ENCODE data around the gene CACNA1S.

The CACNA1S gene

GRCh38 chr1:201050515-201051277, 61.5 kb downstream of the CACNA1S start:
- Mint-ChIP-seq H3K36me3 (no peaks in the 10 kb centered on the region), H3K27ac (no peak overlapping the region), H3K27me3 (no peaks in the 10 kb centered on the region), H3K9me3 (no peaks in the 10 kb centered on the region), H3K4me1 (no peaks in the 10 kb centered on the region), H3K4me3 (no peak overlapping the region)

- no peak overlapping the region for H3K4me3 Mint-ChIP-seq
- no peaks in the 10 kb centered on the region for H3K36me3 Mint-ChIP-seq
- H3K4me1 Mint-ChIP-seq, result no peaks in the 10 kb centered on the region
- H3K27me3 Mint-ChIP-seq, result no peaks in the 10 kb centered on the region
- H3K27ac Mint-ChIP-seq, result no peak overlapping the region
- no peaks in the 10 kb centered on the region for H3K9me3 Mint-ChIP-seq
These were observed 62.9 kb downstream of the CACNA1S start for GRCh38 chr1:201049248-201049831.

GRCh38 chr1:201048521-201048920, 63.7 kb downstream of the CACNA1S start:
- Mint-ChIP-seq H3K27me3 (no peaks in the 10 kb centered on the region), H3K9me3 (no peaks in the 10 kb centered on the region), H3K4me1 (no peaks in the 10 kb centered on the region), H3K27ac (no peak overlapping the region), H3K36me3 (no peaks in the 10 kb centered on the region), H3K4me3 (no peak overlapping the region)

GRCh38 chr1:201044119-201044518, 68.1 kb downstream of the CACNA1S start:
- Mint-ChIP-seq H3K36me3 (no peaks in the 10 kb centered on the region), H3K27me3 (no peaks in the 10 kb centered on the region), H3K4me3 (no peak overlapping the region), H3K4me1 (no peaks in the 10 kb centered on the region), H3K9me3 (no peaks in the 10 kb centered on the region), H3K27ac (no peak overlapping the region)

- Mint-ChIP-seq H3K27ac (no peak overlapping the region), H3K4me1 (no peaks in the 10 kb centered on the region), H3K27me3 (no peaks in the 10 kb centered on the region), H3K4me3 (no peak overlapping the region), H3K36me3 (no peaks in the 10 kb centered on the region), H3K9me3 (no peaks in the 10 kb centered on the region)
These were observed 69.3 kb downstream of the CACNA1S start for GRCh38 chr1:201042779-201043461.

GRCh38 chr1:201041011-201041410, 71.2 kb downstream of the CACNA1S start:
- H3K27ac Mint-ChIP-seq, result no peak overlapping the region
- H3K27me3 Mint-ChIP-seq, result no peaks in the 10 kb centered on the region
- H3K4me1 Mint-ChIP-seq, result no peaks in the 10 kb centered on the region

GRCh38 chr1:201039876-201040275, 72.3 kb downstream of the CACNA1S start:
- H3K27me3 Mint-ChIP-seq, result no peaks in the 10 kb centered on the region
- no peak overlapping the region for H3K27ac Mint-ChIP-seq
- H3K9me3 Mint-ChIP-seq, result no peaks in the 10 kb centered on the region
- no peaks in the 10 kb centered on the region for H3K36me3 Mint-ChIP-seq
- no peak overlapping the region for H3K4me3 Mint-ChIP-seq
- H3K4me1 Mint-ChIP-seq, result no peaks in the 10 kb centered on the region

More at GRCh38 chr1:201041011-201041410, 71.2 kb downstream of the CACNA1S start:
- Mint-ChIP-seq H3K4me3 (no peak overlapping the region), H3K36me3 (no peaks in the 10 kb centered on the region), H3K9me3 (no peaks in the 10 kb centered on the region)

GRCh38 chr1:201039418-201039817, 72.8 kb downstream of the CACNA1S start:
- H3K36me3 Mint-ChIP-seq, result no peaks in the 10 kb centered on the region
- H3K27ac Mint-ChIP-seq, result no peak overlapping the region
- H3K27me3 Mint-ChIP-seq, result no peaks in the 10 kb centered on the region
- no peaks in the 10 kb centered on the region for H3K4me1 Mint-ChIP-seq
- no peaks in the 10 kb centered on the region for H3K9me3 Mint-ChIP-seq
- no peak overlapping the region for H3K4me3 Mint-ChIP-seq

GRCh38 chr1:201038186-201038876, 73.9 kb downstream of the CACNA1S start:
- no peak overlapping the region for H3K27ac Mint-ChIP-seq
- no peaks in the 10 kb centered on the region for H3K9me3 Mint-ChIP-seq
- no peak overlapping the region for H3K4me3 Mint-ChIP-seq
- no peaks in the 10 kb centered on the region for H3K27me3 Mint-ChIP-seq
- no peaks in the 10 kb centered on the region for H3K4me1 Mint-ChIP-seq
- H3K36me3 Mint-ChIP-seq, result no peaks in the 10 kb centered on the region

- Mint-ChIP-seq H3K36me3 (no peaks in the 10 kb centered on the region), H3K27me3 (no peaks in the 10 kb centered on the region), H3K27ac (no peak overlapping the region), H3K4me1 (no peaks in the 10 kb centered on the region), H3K4me3 (no peak overlapping the region), H3K9me3 (no peaks in the 10 kb centered on the region)
These were observed 75.9 kb downstream of the CACNA1S start for GRCh38 chr1:201036188-201036842.

- H3K9me3 Mint-ChIP-seq, result no peaks in the 10 kb centered on the region
- H3K4me1 Mint-ChIP-seq, result no peaks in the 10 kb centered on the region
These were observed 77.6 kb downstream of the CACNA1S start for GRCh38 chr1:201034671-201035070.

GRCh38 chr1:201032408-201032807, 79.8 kb downstream of the CACNA1S start:
- Mint-ChIP-seq H3K27ac (no peak overlapping the region), H3K9me3 (no peaks in the 10 kb centered on the region), H3K4me3 (no peak overlapping the region), H3K4me1 (no peaks in the 10 kb centered on the region), H3K36me3 (no peaks in the 10 kb centered on the region), H3K27me3 (no peaks in the 10 kb centered on the region)

More at GRCh38 chr1:201034671-201035070, 77.6 kb downstream of the CACNA1S start:
- Mint-ChIP-seq H3K36me3 (no peaks in the 10 kb centered on the region), H3K27me3 (no peaks in the 10 kb centered on the region), H3K4me3 (no peak overlapping the region), H3K27ac (no peak overlapping the region)

GRCh38 chr1:201028461-201028889, 83.8 kb downstream of the CACNA1S start:
- Mint-ChIP-seq H3K9me3 (no peaks in the 10 kb centered on the region), H3K36me3 (no peaks in the 10 kb centered on the region), H3K4me3 (no peak overlapping the region), H3K27me3 (no peaks in the 10 kb centered on the region), H3K27ac (peak overlapping the region; percentile 46), H3K4me1 (peaks cover 29% of the 10 kb centered on the region)

GRCh38 chr1:201026836-201027235, 85.4 kb downstream of the CACNA1S start:
- H3K27ac Mint-ChIP-seq, result peak overlapping the region; percentile 17

GRCh38 chr1:201026234-201026633, 86.0 kb downstream of the CACNA1S start:
- no peaks in the 10 kb centered on the region for H3K27me3 Mint-ChIP-seq
- H3K4me1 Mint-ChIP-seq, result peaks cover 45% of the 10 kb centered on the region
- H3K4me3 Mint-ChIP-seq, result peak overlapping the region; percentile 8
- peak overlapping the region; percentile 60 for H3K27ac Mint-ChIP-seq
- no peaks in the 10 kb centered on the region for H3K36me3 Mint-ChIP-seq
- no peaks in the 10 kb centered on the region for H3K9me3 Mint-ChIP-seq

More at GRCh38 chr1:201026836-201027235, 85.4 kb downstream of the CACNA1S start:
- H3K9me3 Mint-ChIP-seq, result no peaks in the 10 kb centered on the region
- no peaks in the 10 kb centered on the region for H3K36me3 Mint-ChIP-seq
- H3K4me1 Mint-ChIP-seq, result peaks cover 39% of the 10 kb centered on the region
- H3K27me3 Mint-ChIP-seq, result no peaks in the 10 kb centered on the region
- no peak overlapping the region for H3K4me3 Mint-ChIP-seq
